ENCODE results near the gene ITIH5. TPM values are rescaled to one million over a fixed set of nuclear protein-coding genes. Genes with fewer than 3 reads are reported as not detected.
"Not testable (repeated sequence)": the region's sequence is repeated elsewhere in the genome, so short reads cannot be mapped to it uniquely, and the experiment has no call there.

ITIH5 gene
- total RNA-seq, 1 donor from 2014 or later, result 3.4 TPM

DNA sequence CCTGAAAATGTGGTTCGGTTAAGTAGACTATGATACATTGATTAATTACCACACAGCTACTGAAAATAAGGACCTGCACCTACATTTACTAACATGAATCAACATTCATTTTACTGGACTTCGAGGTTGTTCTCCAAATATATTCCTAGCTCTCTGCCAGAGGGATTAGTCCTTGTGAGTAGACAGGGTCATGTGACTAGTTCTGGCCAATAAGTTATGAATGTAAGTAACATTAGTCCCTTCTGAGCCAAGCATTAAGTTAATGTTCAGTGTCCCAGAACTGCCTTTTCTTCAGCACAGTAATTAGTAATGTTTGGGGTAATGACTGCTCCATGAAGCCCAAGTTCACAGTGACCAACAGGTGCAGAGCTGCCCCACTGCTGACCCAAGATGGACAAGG, 9.2 kb downstream of the ITIH5 start:
- no peak overlapping the region for H3K27ac Mint-ChIP-seq (ENCODE audit: unreplicated experiment)
- H3K9me3 Mint-ChIP-seq (ENCODE audit: low read depth), result no peaks in the 10 kb centered on the region
- peaks cover 8% of the 10 kb centered on the region for H3K4me1 Mint-ChIP-seq (ENCODE audit: low read depth)
- peaks cover 25% of the 10 kb centered on the region for H3K27me3 Mint-ChIP-seq (ENCODE audit: low read depth)
- TF ChIP-seq, protein P1, sequence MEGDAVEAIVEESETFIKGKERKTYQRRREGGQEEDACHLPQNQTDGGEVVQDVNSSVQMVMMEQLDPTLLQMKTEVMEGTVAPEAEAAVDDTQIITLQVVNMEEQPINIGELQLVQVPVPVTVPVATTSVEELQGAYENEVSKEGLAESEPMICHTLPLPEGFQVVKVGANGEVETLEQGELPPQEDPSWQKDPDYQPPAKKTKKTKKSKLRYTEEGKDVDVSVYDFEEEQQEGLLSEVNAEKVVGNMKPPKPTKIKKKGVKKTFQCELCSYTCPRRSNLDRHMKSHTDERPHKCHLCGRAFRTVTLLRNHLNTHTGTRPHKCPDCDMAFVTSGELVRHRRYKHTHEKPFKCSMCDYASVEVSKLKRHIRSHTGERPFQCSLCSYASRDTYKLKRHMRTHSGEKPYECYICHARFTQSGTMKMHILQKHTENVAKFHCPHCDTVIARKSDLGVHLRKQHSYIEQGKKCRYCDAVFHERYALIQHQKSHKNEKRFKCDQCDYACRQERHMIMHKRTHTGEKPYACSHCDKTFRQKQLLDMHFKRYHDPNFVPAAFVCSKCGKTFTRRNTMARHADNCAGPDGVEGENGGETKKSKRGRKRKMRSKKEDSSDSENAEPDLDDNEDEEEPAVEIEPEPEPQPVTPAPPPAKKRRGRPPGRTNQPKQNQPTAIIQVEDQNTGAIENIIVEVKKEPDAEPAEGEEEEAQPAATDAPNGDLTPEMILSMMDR (IDR thresholded peaks at IDR 0.05), result no peak
- no peak overlapping the region for H3K4me3 Mint-ChIP-seq (ENCODE audit: unreplicated experiment)
- no peak for DNase-seq (ENCODE audit: low spot score)
- H3K36me3 Mint-ChIP-seq (ENCODE audit: low read depth), result no peaks in the 10 kb centered on the region

DNA sequence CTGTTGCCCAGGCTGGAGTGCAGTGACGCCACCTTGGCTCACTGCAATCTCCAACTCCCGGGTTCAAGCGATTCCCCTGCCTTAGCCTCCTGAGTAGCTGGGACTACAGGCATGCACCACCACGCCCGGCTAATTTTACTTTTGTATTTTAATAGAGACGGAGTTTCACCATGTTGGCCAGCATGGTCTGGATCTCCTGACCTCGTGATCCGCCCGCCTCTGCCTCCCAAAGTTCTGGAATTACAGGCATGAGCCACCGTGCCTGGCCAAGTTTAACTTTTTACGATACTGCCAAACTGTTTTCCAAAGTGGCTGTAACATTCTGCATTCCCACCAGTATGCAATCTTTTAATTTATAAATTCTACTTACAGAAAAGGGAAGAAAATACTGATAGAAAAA, 9.7 kb downstream of the ITIH5 start:
- peaks cover 22% of the 10 kb centered on the region for H3K27me3 Mint-ChIP-seq (ENCODE audit: low read depth)
- DNase-seq (ENCODE audit: low spot score); H3K4me1 Mint-ChIP-seq (ENCODE audit: low read depth): not testable (repeated sequence)

DNA sequence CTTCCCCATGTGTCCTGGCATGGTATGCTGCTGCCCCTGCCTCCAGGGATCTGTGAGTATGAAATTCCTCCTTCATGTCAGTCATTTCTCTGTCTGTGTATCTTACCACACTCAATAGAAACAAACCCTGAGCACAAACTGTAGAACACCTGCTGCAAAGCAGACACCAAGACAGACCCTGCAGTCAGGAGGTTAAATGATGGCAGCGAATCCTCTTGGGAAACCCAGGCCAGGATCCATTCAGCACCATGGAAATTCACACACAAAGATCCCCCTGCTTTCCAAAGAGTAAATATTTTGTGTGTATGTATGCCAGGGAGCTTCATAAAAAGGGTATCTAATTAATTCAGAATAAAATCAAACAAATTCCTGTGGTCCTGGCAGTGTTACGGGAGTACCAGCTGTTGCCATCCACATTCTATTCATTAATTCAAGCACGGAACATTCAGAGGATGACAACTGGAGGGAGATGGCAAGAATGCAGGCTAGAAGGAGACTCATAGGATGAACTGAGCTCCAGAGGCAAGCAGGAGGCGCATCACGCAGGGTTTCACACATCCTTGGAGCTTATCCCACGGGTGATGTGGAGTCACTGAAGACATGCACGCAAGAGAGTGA, 14.8 kb downstream of the ITIH5 start:
- Mint-ChIP-seq H3K4me3 (ENCODE audit: unreplicated experiment) (no peak overlapping the region), H3K27ac (ENCODE audit: unreplicated experiment) (no peak overlapping the region), H3K9me3 (ENCODE audit: low read depth) (peaks cover 3% of the 10 kb centered on the region), H3K36me3 (ENCODE audit: low read depth) (peaks cover under 1% of the 10 kb centered on the region), H3K27me3 (ENCODE audit: low read depth) (peaks cover 31% of the 10 kb centered on the region), H3K4me1 (ENCODE audit: low read depth) (no peaks in the 10 kb centered on the region)
- TF ChIP-seq, protein P1 (IDR thresholded peaks at IDR 0.05), result no peak
- DNase-seq (ENCODE audit: low spot score), result no peak

More for the DNA sequence above, 9.7 kb downstream of the ITIH5 start:
- not testable (repeated sequence) for H3K27ac Mint-ChIP-seq (ENCODE audit: unreplicated experiment); H3K9me3 Mint-ChIP-seq (ENCODE audit: low read depth); H3K36me3 Mint-ChIP-seq (ENCODE audit: low read depth); H3K4me3 Mint-ChIP-seq (ENCODE audit: unreplicated experiment)

DNA sequence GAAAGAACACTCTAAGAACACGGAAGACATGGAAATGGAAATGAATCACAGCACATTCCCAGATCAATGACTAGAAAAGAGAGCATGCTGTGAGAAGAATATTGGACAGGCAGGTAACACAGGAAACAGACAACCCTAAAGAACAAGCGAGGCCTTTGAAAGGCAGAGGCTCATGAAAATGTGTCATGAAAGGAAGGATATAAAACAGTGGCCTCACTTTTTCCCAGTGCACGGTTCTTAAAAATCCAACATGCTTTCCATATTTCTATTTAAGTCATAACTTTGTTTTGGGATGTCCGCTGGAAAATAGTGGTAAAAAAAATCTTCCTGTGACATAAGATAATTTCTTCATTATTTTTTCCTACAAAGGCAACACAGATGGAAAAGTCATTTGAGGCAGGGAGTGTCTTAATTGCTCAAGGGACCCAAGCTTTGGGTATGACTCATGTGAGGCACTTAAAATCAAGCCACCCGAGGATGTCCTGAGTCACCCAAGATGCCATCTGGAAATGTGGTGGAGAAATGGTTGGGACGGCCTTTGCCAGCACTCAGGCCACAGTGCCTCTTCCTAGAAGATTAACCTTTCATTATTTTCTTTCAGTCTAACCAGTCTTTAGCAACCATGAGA, 17.0 kb downstream of the ITIH5 start:
- Mint-ChIP-seq H3K9me3 (ENCODE audit: low read depth) (peaks cover 4% of the 10 kb centered on the region), H3K4me1 (ENCODE audit: low read depth) (no peaks in the 10 kb centered on the region), H3K4me3 (ENCODE audit: unreplicated experiment) (no peak overlapping the region), H3K27ac (ENCODE audit: unreplicated experiment) (no peak overlapping the region), H3K36me3 (ENCODE audit: low read depth) (peaks cover 1% of the 10 kb centered on the region), H3K27me3 (ENCODE audit: low read depth) (peaks cover 34% of the 10 kb centered on the region)
- DNase-seq (ENCODE audit: low spot score), result no peak
- TF ChIP-seq, protein P1 (IDR thresholded peaks at IDR 0.05), result no peak

DNA sequence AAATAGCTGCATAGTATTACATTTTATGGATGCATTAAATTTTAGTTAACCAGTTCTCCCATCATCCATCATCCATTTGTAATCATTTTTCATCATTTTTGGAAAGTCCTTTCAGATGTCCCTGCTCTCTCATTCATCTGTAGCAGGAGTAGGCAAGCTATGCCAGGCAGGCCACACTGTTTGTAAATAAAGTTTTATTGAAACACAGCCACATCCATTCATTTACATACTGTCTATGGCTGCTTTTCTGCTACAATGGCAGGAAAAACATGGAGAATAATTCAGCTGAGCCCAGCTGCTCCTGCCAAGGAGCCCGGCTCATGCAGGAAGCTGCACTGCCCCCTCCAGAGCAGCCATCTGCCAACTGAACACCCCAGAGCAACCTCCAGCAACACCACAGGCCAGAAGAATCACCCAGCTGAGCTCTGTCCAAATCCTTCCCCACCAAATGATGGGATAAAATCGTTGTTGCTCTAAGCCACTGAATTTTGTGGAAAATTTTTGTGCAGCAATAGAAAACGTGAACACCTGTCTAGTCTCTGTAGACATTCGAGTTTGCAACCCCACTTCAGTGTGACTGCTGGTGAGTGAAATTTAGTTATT, 19.6 kb downstream of the ITIH5 start:
- H3K9me3 Mint-ChIP-seq (ENCODE audit: low read depth), result peaks cover 4% of the 10 kb centered on the region
- no peak overlapping the region for H3K27ac Mint-ChIP-seq (ENCODE audit: unreplicated experiment)
- TF ChIP-seq, protein P1 (IDR thresholded peaks at IDR 0.05), result no peak
- peaks cover 30% of the 10 kb centered on the region for H3K27me3 Mint-ChIP-seq (ENCODE audit: low read depth)
- no peak overlapping the region for H3K4me3 Mint-ChIP-seq (ENCODE audit: unreplicated experiment)
- no peaks in the 10 kb centered on the region for H3K4me1 Mint-ChIP-seq (ENCODE audit: low read depth)
- DNase-seq (ENCODE audit: low spot score), result no peak
- H3K36me3 Mint-ChIP-seq (ENCODE audit: low read depth), result peaks cover 1% of the 10 kb centered on the region
